ENCODE results near the gene LRRN2.

DNA sequence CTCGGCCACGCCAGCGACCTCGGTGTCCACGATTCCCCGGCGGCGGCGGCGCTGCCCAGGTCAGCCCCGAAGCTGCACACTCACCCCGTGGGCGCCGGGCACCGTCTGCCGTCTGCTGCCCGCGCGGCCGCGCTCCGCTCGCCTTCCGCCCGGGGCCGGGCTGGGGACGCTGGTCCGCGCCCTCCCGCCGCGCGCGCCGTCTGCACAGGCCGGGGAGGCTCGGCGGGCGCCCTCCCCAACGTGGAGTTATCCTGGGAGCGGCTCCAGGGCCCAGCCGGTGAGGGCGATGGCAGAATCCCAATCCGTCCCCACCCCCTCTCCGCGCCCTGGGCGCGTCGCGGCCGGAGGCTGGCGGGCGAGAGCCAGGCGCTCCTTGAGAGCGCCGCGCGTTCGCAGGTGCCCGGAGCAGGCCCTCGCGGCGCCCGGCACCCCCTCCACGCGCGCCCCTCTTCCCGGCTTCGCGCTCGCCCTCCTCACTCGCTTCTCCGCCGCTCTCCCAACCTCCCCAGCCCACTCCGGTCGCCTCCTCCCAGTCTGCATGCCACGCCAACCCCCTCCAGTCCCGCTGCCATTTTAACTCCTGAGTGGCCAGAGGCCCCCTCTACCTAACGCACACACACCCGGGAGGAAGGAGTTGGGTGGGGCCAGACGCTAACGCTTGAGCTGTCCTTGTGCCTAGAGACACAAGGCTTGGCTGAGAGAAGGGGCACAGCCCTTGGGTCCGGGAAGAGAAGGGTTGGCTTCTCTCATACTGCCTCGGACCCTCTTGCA, at the start of gene LRRN2:
- TF ChIP-seq TAF1 (IDR thresholded peaks at IDR 0.05; ENCODE audit: low read depth) (peak; percentile 6), RAD21 (conservative IDR thresholded peaks at IDR 0.05) (peak; percentile 33)
- TF ChIP-seq, protein P1, sequence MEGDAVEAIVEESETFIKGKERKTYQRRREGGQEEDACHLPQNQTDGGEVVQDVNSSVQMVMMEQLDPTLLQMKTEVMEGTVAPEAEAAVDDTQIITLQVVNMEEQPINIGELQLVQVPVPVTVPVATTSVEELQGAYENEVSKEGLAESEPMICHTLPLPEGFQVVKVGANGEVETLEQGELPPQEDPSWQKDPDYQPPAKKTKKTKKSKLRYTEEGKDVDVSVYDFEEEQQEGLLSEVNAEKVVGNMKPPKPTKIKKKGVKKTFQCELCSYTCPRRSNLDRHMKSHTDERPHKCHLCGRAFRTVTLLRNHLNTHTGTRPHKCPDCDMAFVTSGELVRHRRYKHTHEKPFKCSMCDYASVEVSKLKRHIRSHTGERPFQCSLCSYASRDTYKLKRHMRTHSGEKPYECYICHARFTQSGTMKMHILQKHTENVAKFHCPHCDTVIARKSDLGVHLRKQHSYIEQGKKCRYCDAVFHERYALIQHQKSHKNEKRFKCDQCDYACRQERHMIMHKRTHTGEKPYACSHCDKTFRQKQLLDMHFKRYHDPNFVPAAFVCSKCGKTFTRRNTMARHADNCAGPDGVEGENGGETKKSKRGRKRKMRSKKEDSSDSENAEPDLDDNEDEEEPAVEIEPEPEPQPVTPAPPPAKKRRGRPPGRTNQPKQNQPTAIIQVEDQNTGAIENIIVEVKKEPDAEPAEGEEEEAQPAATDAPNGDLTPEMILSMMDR (IDR thresholded peaks at IDR 0.05; ENCODE audit: poor library complexity, severe bottlenecking): no peak
